ENCODE results near the gene ANXA1. TPM values are rescaled to one million over a fixed set of nuclear protein-coding genes. Genes with fewer than 3 reads are reported as not detected.
A peak's percentile ranks its signal among the peaks of the same experiment; 100 is the strongest.
"Not testable (repeated sequence)": the region's sequence is repeated elsewhere in the genome, so short reads cannot be mapped to it uniquely, and the experiment has no call there.

Gene ANXA1
- 100 to 1,000 TPM; 364 to 729 (median 628) TPM for total RNA-seq

DNA sequence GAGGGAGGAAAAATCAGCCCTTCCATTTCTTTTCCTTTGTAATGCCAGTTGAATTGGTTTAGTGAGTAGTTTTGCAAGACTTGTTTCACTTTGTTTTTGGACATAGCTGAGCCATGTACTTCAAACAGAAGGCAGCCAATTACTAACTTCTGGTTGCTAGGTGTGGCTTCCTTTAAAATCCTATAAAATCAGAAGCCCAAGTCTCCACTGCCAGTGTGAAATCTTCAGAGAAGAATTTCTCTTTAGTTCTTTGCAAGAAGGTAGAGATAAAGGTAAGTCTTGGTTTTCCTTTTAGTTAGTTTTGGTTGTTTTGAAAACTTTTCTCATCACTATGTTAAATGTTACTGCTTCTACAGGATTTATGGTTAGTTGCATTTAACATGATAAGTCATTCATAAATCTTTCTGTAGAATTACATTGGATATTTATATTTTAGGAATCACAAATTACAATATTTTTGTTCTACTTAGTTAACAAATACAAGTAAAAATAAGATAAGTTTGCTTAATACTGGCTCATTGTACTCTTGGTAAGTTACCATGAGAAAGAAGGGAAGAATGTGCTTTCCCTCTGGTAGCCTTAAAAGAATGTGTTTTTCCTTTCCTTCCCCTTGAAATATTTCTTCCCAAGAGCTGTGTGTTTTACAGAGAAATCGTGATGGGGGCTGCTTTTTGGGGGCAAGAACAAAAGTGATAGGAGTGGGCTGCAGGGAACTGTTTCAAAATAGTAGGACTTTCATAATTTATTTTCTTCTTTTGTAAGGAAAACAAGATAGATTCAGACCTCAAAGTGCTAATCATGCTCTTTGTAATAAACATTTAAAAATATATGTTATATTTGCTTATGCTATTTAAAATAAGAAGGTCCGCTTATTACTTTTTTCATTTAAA, at the start of gene ANXA1:
Gene ANXA1 (plus strand): TSS at position 213 of the 890 bp plus-strand sequence. CDS start 6,671 bp downstream, outside the sequence.
- TF ChIP-seq, protein P1, sequence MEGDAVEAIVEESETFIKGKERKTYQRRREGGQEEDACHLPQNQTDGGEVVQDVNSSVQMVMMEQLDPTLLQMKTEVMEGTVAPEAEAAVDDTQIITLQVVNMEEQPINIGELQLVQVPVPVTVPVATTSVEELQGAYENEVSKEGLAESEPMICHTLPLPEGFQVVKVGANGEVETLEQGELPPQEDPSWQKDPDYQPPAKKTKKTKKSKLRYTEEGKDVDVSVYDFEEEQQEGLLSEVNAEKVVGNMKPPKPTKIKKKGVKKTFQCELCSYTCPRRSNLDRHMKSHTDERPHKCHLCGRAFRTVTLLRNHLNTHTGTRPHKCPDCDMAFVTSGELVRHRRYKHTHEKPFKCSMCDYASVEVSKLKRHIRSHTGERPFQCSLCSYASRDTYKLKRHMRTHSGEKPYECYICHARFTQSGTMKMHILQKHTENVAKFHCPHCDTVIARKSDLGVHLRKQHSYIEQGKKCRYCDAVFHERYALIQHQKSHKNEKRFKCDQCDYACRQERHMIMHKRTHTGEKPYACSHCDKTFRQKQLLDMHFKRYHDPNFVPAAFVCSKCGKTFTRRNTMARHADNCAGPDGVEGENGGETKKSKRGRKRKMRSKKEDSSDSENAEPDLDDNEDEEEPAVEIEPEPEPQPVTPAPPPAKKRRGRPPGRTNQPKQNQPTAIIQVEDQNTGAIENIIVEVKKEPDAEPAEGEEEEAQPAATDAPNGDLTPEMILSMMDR (IDR thresholded peaks at IDR 0.05), result no peak
- TF ChIP-seq POLR2A (IDR thresholded peaks at IDR 0.05), result peak; percentile 86
- TF ChIP-seq POLR2AphosphoS5 (IDR thresholded peaks at IDR 0.05), result peak in 2 of 3 donors; percentile 63 to 72
- no peak for DNase-seq (ENCODE audit: low spot score in 2 of 2)
- Histone ChIP-seq H3K27ac (peak within 1 kb of the TSS; percentile 81 to 89), H3K4me3 (peak within 1 kb of the TSS; percentile 53 to 65 (median 54)), H3K27me3 (no peaks in the 10 kb centered on the region), H3K36me3 (no peaks in the 10 kb centered on the region), H3K4me1 (peaks cover 0 to 17% of the 10 kb centered on the region in 2 donors), H3K9me3 (no peaks in the 10 kb centered on the region)
- intact Hi-C loops (cut with DNase I; ENCODE audit: low total_unique reads), result no loop called here

DNA sequence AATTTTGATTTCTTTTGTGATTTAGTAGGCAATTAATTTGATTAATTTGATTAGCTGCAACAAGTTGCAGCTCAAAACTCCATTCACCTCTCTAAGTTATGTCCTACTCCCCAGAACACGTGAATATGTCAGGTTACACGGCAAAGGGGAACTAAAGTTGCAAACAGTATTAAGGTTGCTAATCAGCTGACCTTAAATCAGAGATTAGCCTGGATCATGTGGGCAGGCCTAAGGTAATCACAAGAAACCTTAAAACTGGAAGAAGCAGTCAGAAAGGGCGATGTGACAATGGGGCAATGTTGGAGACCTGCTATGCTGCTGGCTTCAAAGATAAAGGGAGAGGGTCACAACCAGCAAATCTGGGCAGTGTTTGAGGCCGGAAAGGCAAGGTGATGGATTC, 47.3 kb upstream of the ANXA1 start:
- DNase-seq (ENCODE audit: low spot score in 2 of 2), result no peak
- H3K27me3 ChIP-seq, result no peaks in the 10 kb centered on the region
- no peaks in the 10 kb centered on the region for H3K9me3 ChIP-seq
- H3K4me1 ChIP-seq, result no peaks in the 10 kb centered on the region
- no peak overlapping the region for H3K4me3 ChIP-seq
- H3K36me3 ChIP-seq, result no peaks in the 10 kb centered on the region
- TF ChIP-seq POLR2AphosphoS5 (IDR thresholded peaks at IDR 0.05) (no peak), POLR2A (IDR thresholded peaks at IDR 0.05) (no peak)
- TF ChIP-seq, protein P1 (IDR thresholded peaks at IDR 0.05), result no peak
- no peak overlapping the region for H3K27ac ChIP-seq
- intact Hi-C loops (cut with DNase I; ENCODE audit: low total_unique reads), result no loop called here

- H3K4me1 ChIP-seq, result no peaks in the 10 kb centered on the region
- DNase-seq (ENCODE audit: low spot score in 2 of 2), result no peak
Measured at GRCh38 chr9:73104921-73105320, 46.7 kb upstream of the ANXA1 start.

DNA sequence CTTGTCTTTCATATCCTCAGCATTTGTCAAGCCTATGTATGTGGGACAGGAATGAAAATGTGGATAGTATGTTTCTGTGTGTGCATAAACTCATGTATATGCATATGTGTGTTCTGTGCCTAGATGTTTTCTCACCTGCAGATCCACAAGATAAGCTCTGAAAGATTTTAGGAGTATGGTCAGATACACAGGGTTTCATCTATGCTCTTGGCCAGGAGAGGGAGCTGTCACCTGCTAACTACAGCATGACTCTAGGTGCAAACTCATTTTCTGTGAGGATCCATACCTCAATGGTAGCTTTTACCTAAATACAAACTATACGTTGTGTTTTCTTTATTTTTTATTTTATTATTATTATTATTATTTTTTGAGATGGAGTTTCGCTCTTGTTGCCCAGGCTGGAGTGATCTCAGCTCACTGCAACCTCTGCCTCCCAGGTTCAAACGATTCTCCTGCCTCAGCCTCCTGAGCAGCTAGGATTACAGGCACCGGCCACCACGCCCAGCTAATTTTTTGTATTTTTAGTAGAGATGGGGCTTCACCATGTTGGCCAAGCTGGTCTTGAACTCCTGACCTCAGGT, 44.1 kb upstream of the ANXA1 start:
- intact Hi-C loops (cut with DNase I; ENCODE audit: low total_unique reads), result loop anchor here (5.0 kb wide), 1 partner anchor 70 kb away; no protein-coding TSS in a partner anchor
- H3K36me3 ChIP-seq, H3K27me3 ChIP-seq, H3K4me3 ChIP-seq, H3K9me3 ChIP-seq, H3K4me1 ChIP-seq, H3K27ac ChIP-seq: not testable (repeated sequence)
- peak in 1 of 2 donors; percentile 37 for DNase-seq (ENCODE audit: low spot score in 2 of 2)
- TF ChIP-seq, protein P1 (IDR thresholded peaks at IDR 0.05), result peak; percentile 34 to 72 (median 58)

More at GRCh38 chr9:73104921-73105320, 46.7 kb upstream of the ANXA1 start:
- Histone ChIP-seq H3K27me3 (no peaks in the 10 kb centered on the region), H3K9me3 (no peaks in the 10 kb centered on the region), H3K36me3 (no peaks in the 10 kb centered on the region), H3K27ac (no peak overlapping the region), H3K4me3 (no peak overlapping the region)
- TF ChIP-seq POLR2A (IDR thresholded peaks at IDR 0.05) (no peak), POLR2AphosphoS5 (IDR thresholded peaks at IDR 0.05) (no peak)
- TF ChIP-seq, protein P1 (IDR thresholded peaks at IDR 0.05), result no peak
- intact Hi-C loops (cut with DNase I; ENCODE audit: low total_unique reads), result loop anchor here (5.0 kb wide), 1 partner anchor 72 kb away; no protein-coding TSS in a partner anchor

DNA sequence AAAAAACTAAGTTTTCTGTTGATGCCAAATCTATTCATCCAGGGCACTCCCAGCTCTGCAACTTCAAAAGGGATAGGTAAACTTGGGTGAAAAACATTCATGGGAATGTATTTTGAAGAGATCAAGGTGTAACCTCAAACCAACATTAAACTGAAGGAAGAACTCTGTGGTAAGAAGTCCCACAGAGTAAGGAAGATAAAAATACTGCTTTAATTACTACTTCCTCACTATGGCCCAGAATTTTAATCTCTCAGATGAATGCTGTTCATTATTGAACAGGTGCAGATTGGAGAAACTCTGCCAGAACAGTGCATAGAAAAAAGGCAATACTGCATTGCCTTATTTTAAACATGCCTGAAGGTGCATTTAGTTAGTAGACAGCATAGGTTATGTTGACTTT, 37.6 kb upstream of the ANXA1 start:
- intact Hi-C loops (cut with DNase I; ENCODE audit: low total_unique reads), result no loop called here
- Histone ChIP-seq H3K36me3 (no peaks in the 10 kb centered on the region), H3K27me3 (no peaks in the 10 kb centered on the region), H3K4me3 (no peak overlapping the region), H3K9me3 (no peaks in the 10 kb centered on the region), H3K27ac (no peak overlapping the region), H3K4me1 (no peaks in the 10 kb centered on the region)
- TF ChIP-seq, protein P1 (IDR thresholded peaks at IDR 0.05), result no peak
- TF ChIP-seq POLR2AphosphoS5 (IDR thresholded peaks at IDR 0.05), result no peak
- TF ChIP-seq POLR2A (IDR thresholded peaks at IDR 0.05), result no peak
- DNase-seq (ENCODE audit: low spot score in 2 of 2), result no peak
